ENCODE data around the gene DDX59. TPM values are rescaled to one million over a fixed set of nuclear protein-coding genes. Genes with fewer than 3 reads are reported as not detected.

The DDX59 gene
- polyA plus RNA-seq (2013, experiment 1 of 2; ENCODE audit: insufficient read length): 14.3 TPM
- polyA plus RNA-seq (2013, experiment 2 of 2; ENCODE audit: insufficient read length): 13.8 TPM

GRCh38 chr1:200669314-200670241 lies at the start of gene DDX59:
Gene DDX59, minus strand, starts transcription at chr1:200669907. Its CDS starts 3,167 bp downstream, at chr1:200666740.
- DNase-seq: peak; percentile 98

- no peak for DNase-seq
These were observed 44.9 kb upstream of the DDX59 start for GRCh38 chr1:200714504-200715187.

- DNase-seq: no peak
These were observed 40.5 kb upstream of the DDX59 start for GRCh38 chr1:200710166-200710565.

- DNase-seq: peak; percentile 26
These were observed 39.1 kb upstream of the DDX59 start for GRCh38 chr1:200708769-200709168.

GRCh38 chr1:200708161-200708560 lies 38.5 kb upstream of the DDX59 start:
- DNase-seq: no peak

- DNase-seq: no peak
These were observed 37.4 kb upstream of the DDX59 start for GRCh38 chr1:200707116-200707515.

- DNase-seq: no peak
These were observed 36.6 kb upstream of the DDX59 start for GRCh38 chr1:200706111-200706814.

- DNase-seq: no peak
These were observed 35.3 kb upstream of the DDX59 start for GRCh38 chr1:200704986-200705500.

- peak; percentile 68 for DNase-seq
These were observed 30.2 kb upstream of the DDX59 start for GRCh38 chr1:200699871-200700270.

- no peak for DNase-seq
These were observed 25.0 kb upstream of the DDX59 start for GRCh38 chr1:200694738-200695137.

GRCh38 chr1:200693327-200693726 lies 23.6 kb upstream of the DDX59 start:
- no peak for DNase-seq

GRCh38 chr1:200692316-200692715 lies 22.6 kb upstream of the DDX59 start:
- no peak for DNase-seq

GRCh38 chr1:200686620-200687019 lies 16.9 kb upstream of the DDX59 start:
- DNase-seq: no peak

GRCh38 chr1:200684015-200684414 lies 14.3 kb upstream of the DDX59 start:
- DNase-seq: no peak

GRCh38 chr1:200683298-200683697 lies 13.6 kb upstream of the DDX59 start:
- no peak for DNase-seq

- no peak for DNase-seq
These were observed 11.5 kb upstream of the DDX59 start for GRCh38 chr1:200681231-200681630.

- no peak for DNase-seq
These were observed 7.1 kb upstream of the DDX59 start for GRCh38 chr1:200676829-200677228.

GRCh38 chr1:200675588-200675852 lies 5.8 kb upstream of the DDX59 start:
- DNase-seq: no peak

GRCh38 chr1:200674838-200675587 lies 5.3 kb upstream of the DDX59 start:
- no peak for DNase-seq

GRCh38 chr1:200673952-200674823 lies 4.5 kb upstream of the DDX59 start:
- peak; percentile 54 for DNase-seq

GRCh38 chr1:200671235-200671786 lies 1.6 kb upstream of the DDX59 start:
- DNase-seq: no peak

Measured in fibroblast of skin of back (primary cell).